Adrenal gland (tissue), 12 donors: ENCODE results near the gene RWDD1. TPM values are rescaled to one million over a fixed set of nuclear protein-coding genes. Genes with fewer than 3 reads are reported as not detected.

Source experiments
- DNase-seq, 7 donors: peaks; one replicate each; pipeline ENCODE4 v3.0.0-alpha.2; 2019 to 2020
- H3K27ac ChIP-seq, 5 donors: fragments of 200-600 bp; sonication (generic) in 4 of 5; 1 replicate in 3 of 5; 2 replicates in 2 of 5; pipeline versions ENCODE4 v1.5.1 to v1.8.0; 2016 to 2020; ENCODE audit warnings: mild to moderate bottlenecking in 1 of 5
- H3K27me3 ChIP-seq: fragments of 200-600 bp; 2 replicates; pipeline ENCODE4 v1.8.0; 2021
- H3K36me3 ChIP-seq, 2 donors: fragments of 200-600 bp; replicated peaks in 1 of 2; 1 replicate in 1 of 2; 2 replicates in 1 of 2; pipeline versions ENCODE4 v1.5.1 to v1.8.0; 2018 to 2022
- H3K4me1 ChIP-seq, 2 donors: fragments of 200-600 bp; replicated peaks in 1 of 2; 1 replicate in 1 of 2; 2 replicates in 1 of 2; pipeline versions ENCODE4 v1.5.1 to v1.8.0; 2018 to 2021
- H3K4me3 ChIP-seq, 4 donors: fragments of 200-600 bp; sonication (generic) in 3 of 4; one replicate each; pipeline ENCODE4 v1.5.1; 2016 to 2018
- H3K9me3 ChIP-seq, 3 donors: fragments of 200-600 bp; sonication (generic) in 1 of 3; replicated peaks in 1 of 3; 1 replicate in 2 of 3; 2 replicates in 1 of 3; pipeline versions ENCODE4 v1.5.1 to v1.8.0; 2016 to 2021
- POLR2A ChIP-seq, 2 donors: fragments of 450-650 bp; IDR thresholded peaks; one replicate each; pipeline ENCODE4 v1.6.1; 2017; ENCODE audit warnings: antibody characterized with exemption in 2 of 2, mild to moderate bottlenecking in 2 of 2, moderate library complexity in 1 of 2
- WGBS, 4 donors: extraction: QIAGEN DNeasy Blood & Tissue Kit in 2 of 4; methylation state at CpG; one replicate each; pipeline versions ENCODE4 v1.1.5 to v1.1.7; 2013 to 2017; 5-methylcytosine and 5-hydroxymethylcytosine counted together
- intact Hi-C, 2 donors: fragments of 100-400 bp; cut with DNase I; formaldehyde crosslinking; loops; one replicate each; pipeline versions ENCODE4 v1.14.1 to v1.15.0; 2022 to 2023
- polyA plus RNA-seq, 3 donors: library from polyadenylated mRNA; stranded (reverse); fragments of 200-250 nt in 2 of 3; fragments of 350-450 nt in 1 of 3; fragmentation: Illumina TruSeq in 1 of 3; extraction: RNeasy Lipid Tissue Mini Kit (QIAGEN cat#74804) in 1 of 3; gene quantifications; one replicate each; pipeline ENCODE4 v1.2.3, GENCODE V29; 2013 to 2014
- total RNA-seq, 9 donors: library from RNA; depleted of rRNA in 4 of 9; stranded (reverse); fragments of >200 nt in 4 of 9; fragments of 120-200 nt in 1 of 9; fragmentation: NEBNext Ultra II Directional in 1 of 9; extraction: Animal tissue kit (Norgen Biotek cat#: 25700) in 1 of 9; gene quantifications; one replicate each; pipeline versions ENCODE4 v1.1.0 to v1.2.4, GENCODE V29; 2013 to 2023
- TF ChIP-seq, protein P1 (sequence below), 6 experiments: fragments of 450-650 bp in 4 of 6; fragments of 200-600 bp in 2 of 6; sonication (generic) in 1 of 6; IDR thresholded peaks; 1 replicate in 5 of 6; 2 replicates in 1 of 6; pipeline versions ENCODE4 v1.5.1 to v1.8.0; 2016 to 2021; ENCODE audit warnings: antibody characterized with exemption in 6 of 6, mild to moderate bottlenecking in 2 of 6, moderate library complexity in 1 of 6
- donor health status: healthy with polysubstance abuse.
- donor health status: Bipolar disorder and iron deficiency.
- donor health status: DM: yes; HTN: yes; CAD: no.
- donor health status: DM: no; HTN: no; CAD: no.
- donor health status: DM: no; HTN: no; CAD: no.
- donor health status: DM: yes; HTN: yes; CAD: no.

RWDD1 gene
- total and polyA plus RNA-seq, 12 donors: 25.9 to 136 (median 50.8) TPM

DNA sequence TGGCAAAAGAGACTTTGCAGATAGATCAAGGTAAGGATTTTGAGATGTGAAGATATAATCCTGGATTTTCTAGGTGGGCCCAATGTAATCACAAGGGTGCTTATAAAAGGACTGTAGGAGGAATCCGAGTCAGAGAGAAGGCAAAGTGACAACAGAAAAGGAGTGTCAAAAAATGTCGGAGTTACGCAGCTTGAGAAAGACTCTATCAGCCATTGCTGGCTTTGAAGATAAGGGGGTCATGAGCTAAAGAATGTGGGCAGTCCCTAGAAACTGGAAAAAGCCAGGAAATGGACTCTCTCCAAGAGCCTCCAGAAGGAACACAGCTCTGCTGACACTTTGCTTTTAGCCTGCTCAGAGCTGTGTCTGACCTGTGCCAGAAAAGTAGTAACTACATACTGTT lies 8.7 kb upstream of the RWDD1 start:
- no peaks in the 10 kb centered on the region for H3K27me3 ChIP-seq
- 41 to 50% (median 42%) methylated on average over 3 of the region's 3 CpGs for WGBS, 4 donors
- no peaks in the 10 kb centered on the region for H3K9me3 ChIP-seq
- H3K36me3 ChIP-seq: no peaks in the 10 kb centered on the region
- no peak for DNase-seq
- peaks cover 0 to 15% of the 10 kb centered on the region in 2 donors for H3K4me1 ChIP-seq
- no peak for TF ChIP-seq POLR2A (IDR thresholded peaks at IDR 0.05)
- TF ChIP-seq, protein P1, sequence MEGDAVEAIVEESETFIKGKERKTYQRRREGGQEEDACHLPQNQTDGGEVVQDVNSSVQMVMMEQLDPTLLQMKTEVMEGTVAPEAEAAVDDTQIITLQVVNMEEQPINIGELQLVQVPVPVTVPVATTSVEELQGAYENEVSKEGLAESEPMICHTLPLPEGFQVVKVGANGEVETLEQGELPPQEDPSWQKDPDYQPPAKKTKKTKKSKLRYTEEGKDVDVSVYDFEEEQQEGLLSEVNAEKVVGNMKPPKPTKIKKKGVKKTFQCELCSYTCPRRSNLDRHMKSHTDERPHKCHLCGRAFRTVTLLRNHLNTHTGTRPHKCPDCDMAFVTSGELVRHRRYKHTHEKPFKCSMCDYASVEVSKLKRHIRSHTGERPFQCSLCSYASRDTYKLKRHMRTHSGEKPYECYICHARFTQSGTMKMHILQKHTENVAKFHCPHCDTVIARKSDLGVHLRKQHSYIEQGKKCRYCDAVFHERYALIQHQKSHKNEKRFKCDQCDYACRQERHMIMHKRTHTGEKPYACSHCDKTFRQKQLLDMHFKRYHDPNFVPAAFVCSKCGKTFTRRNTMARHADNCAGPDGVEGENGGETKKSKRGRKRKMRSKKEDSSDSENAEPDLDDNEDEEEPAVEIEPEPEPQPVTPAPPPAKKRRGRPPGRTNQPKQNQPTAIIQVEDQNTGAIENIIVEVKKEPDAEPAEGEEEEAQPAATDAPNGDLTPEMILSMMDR (IDR thresholded peaks at IDR 0.05): no peak
- peak overlapping the region in 1 of 5 donors; percentile 27 for H3K27ac ChIP-seq
- no peak overlapping the region for H3K4me3 ChIP-seq
- intact Hi-C loops: loop anchor here in 1 of 2 donors (10.0 kb wide), 1 partner anchor 288 kb away; the partner anchor contains the start of gene TSPYL1

DNA sequence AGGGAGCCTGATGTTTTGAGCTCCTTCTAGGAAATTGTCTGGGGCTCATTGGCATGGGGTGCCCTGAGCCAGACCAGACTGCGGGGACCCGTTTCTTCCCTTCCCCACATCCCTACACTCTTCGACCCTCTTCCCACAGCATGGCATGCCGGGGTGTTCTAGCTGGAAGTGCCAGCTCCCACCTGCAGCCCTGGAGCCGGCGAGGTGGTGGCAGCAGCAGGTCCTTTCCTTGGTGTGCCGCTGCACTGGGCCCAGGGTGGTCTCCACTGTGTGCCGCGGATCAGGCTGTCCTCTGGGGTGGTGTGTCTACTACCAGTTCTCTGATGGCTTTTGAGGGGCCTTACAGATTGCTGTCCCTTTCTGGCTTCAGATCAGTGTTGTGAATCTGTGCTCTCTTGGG lies 7.5 kb upstream of the RWDD1 start:
- Histone ChIP-seq H3K4me3 (no peak overlapping the region), H3K27me3 (no peaks in the 10 kb centered on the region), H3K9me3 (no peaks in the 10 kb centered on the region), H3K36me3 (no peaks in the 10 kb centered on the region), H3K4me1 (peaks cover 0 to 5% of the 10 kb centered on the region in 2 donors), H3K27ac (no peak overlapping the region)
- WGBS, 4 donors: 83 to 92% (median 89%) methylated on average over 8 to 9 of the region's 9 CpGs; no CpG with 5 or more reads in 1 of the 4 donors
- intact Hi-C loops: loop anchor here in 1 of 2 donors (10.0 kb wide), 1 partner anchor 289 kb away; the partner anchor contains the start of gene TSPYL1
- no peak for DNase-seq
- no peak for TF ChIP-seq POLR2A (IDR thresholded peaks at IDR 0.05)
- TF ChIP-seq, protein P1 (IDR thresholded peaks at IDR 0.05): no peak

DNA sequence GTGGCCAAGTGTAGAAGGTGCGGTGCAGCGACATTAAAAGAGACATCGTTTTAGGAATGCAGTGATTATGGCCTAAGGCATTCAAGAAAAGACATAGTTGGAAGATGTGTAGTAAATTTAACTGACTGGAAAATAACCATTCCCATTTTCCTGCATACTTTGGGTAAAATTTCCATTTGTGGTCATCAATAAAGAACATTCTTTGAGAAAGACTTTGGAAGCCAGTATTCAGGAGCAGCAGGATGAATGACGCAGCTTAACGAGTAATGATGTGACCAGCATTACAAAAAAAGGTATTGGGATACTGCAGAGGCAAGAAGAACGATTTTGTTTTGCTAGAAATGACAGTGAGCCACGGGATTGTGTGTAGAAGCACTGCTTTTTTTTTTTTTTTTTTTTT lies 7.0 kb upstream of the RWDD1 start:
- peaks cover 0 to 8% of the 10 kb centered on the region in 2 donors for H3K4me1 ChIP-seq
- intact Hi-C loops: loop anchor here in 1 of 2 donors (10.0 kb wide), 1 partner anchor 290 kb away; the partner anchor contains the start of gene TSPYL1
- DNase-seq: no peak
- H3K27me3 ChIP-seq: no peaks in the 10 kb centered on the region
- H3K36me3 ChIP-seq: no peaks in the 10 kb centered on the region
- 78 to 84% (median 81%) methylated on average over 7 of the region's 7 CpGs for WGBS, 4 donors
- no peak for TF ChIP-seq POLR2A (IDR thresholded peaks at IDR 0.05)
- TF ChIP-seq, protein P1 (IDR thresholded peaks at IDR 0.05): no peak
- no peak overlapping the region for H3K27ac ChIP-seq
- no peaks in the 10 kb centered on the region for H3K9me3 ChIP-seq
- no peak overlapping the region for H3K4me3 ChIP-seq

DNA sequence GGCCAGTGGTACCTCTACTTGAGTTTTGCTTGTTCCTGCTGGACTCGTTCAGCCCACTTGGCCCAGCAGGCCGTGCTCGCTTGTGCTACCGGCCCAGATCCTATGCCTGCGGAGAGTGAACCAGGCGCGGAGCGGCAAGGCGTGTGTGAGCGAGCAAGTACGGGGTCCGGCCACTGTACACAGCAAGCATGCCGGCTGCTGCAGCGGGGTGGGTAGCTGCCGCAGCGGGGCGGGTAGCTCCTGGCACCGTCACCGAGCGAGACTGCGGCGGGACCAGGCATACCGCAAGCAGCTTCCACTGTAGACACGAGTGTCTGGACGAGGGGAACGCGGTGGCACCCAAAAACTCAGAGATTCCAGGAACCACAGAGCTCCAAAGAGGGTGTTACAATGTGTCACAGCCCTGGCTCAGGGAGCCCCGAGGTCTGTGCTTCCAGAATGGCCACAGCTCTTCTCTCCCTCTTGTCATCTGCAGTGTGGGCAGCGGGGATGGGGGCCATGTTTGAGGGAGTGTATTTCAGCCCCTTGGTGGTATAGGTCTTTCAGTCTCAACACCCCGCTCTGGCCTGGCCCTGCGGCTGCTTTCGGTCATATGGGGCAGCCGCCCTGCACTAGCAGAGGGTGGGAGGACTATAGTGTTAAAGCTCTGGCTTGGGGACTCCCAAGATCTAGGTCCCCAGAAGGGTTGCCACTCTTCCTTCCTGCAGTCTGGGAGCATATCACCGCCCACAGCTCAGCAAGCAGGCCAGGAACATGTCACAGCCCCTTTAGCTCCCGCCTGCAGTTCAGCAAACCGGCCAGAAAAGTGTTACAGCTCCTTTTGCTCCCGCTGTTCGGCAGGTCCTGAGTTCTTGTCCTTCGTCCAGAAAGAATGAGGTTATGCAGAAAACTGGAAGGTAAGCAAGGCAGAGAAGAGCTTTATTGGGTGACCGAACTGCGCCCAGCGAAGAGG lies 6.1 kb upstream of the RWDD1 start:
- 44 to 69% (median 60%) methylated on average over 37 to 42 of the region's 42 CpGs for WGBS, 4 donors
- Histone ChIP-seq H3K36me3 (no peaks in the 10 kb centered on the region), H3K27me3 (no peaks in the 10 kb centered on the region), H3K27ac (no peak overlapping the region), H3K4me1 (peaks cover 3 to 15% of the 10 kb centered on the region in 2 donors), H3K9me3 (no peaks in the 10 kb centered on the region), H3K4me3 (peak overlapping the region in 1 of 4 donors; percentile 28)
- peak in 5 of 7 donors; percentile 13 to 54 (median 21) for DNase-seq
- intact Hi-C loops: loop anchor here in 1 of 2 donors (10.0 kb wide), 1 partner anchor 290 kb away; the partner anchor contains the start of gene TSPYL1
- no peak for TF ChIP-seq POLR2A (IDR thresholded peaks at IDR 0.05)
- TF ChIP-seq, protein P1 (IDR thresholded peaks at IDR 0.05): no peak
